ENCODE measurements around the gene ATF6B.

DNA sequence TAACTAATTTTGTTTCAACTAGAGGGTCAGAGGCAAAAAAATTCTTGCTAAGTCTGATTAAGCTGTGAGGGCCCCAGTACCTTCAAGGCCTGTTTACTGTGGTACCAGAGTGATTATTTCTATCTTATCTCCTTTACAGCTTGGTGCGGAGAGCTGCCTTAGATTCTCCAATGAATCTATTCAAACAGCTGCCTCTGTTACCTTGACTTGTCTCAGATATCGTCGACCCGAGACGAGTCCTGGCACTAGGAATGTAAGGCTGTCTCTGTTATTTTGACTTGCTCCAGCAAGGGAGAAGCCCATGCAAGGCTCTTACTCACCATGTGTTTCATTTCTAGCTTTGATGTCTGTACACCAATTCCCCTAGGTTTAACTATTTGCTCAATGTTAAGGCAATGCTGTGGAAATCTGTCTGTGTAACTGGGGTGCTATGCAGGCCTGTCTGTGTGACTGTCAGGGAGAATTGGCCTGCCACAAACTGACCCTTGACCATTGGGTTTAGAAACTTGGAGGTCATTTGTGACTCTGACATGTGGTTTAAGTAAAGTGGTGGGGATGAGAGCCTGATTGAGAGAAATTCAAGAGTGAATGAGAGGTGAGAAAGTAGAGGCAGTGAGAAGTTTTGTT lies 12.5 kb upstream of the ATF6B start:
- TF ChIP-seq RAD21 (IDR thresholded peaks at IDR 0.05; ENCODE audit: low read depth) (no peak), TAF1 (IDR thresholded peaks at IDR 0.05; ENCODE audit: low read depth) (no peak), EP300 (IDR thresholded peaks at IDR 0.05; ENCODE audit: borderline replicate concordance) (no peak)
